Osteocyte (in vitro differentiated cells): ENCODE results near the gene ZNF79. TPM values are rescaled to one million over a fixed set of nuclear protein-coding genes. Genes with fewer than 3 reads are reported as not detected.

Source experiments
- DNase-seq: peaks from one replicate; pipeline ENCODE4 v3.0.0; 2021; ENCODE audit warnings: mixed read lengths; ENCODE audit not compliant: unreplicated experiment; ENCODE audit errors: extremely low spot score
- H3K27ac Mint-ChIP-seq: one replicate; pipeline ENCODE4 v1.8.0; 2021; ENCODE audit warnings: mild to moderate bottlenecking, mixed read lengths; ENCODE audit not compliant: unreplicated experiment
- H3K27me3 Mint-ChIP-seq: one replicate; pipeline ENCODE4 v1.8.0; 2021; ENCODE audit warnings: mixed read lengths; ENCODE audit not compliant: unreplicated experiment
- H3K36me3 Mint-ChIP-seq: one replicate; pipeline ENCODE4 v1.8.0; 2021; ENCODE audit warnings: mixed read lengths; ENCODE audit not compliant: unreplicated experiment
- H3K4me1 Mint-ChIP-seq: one replicate; pipeline ENCODE4 v1.8.0; 2021; ENCODE audit warnings: mixed read lengths; ENCODE audit not compliant: unreplicated experiment
- H3K4me3 Mint-ChIP-seq: one replicate; pipeline ENCODE4 v1.8.0; 2021; ENCODE audit warnings: mild to moderate bottlenecking, moderate library complexity, mixed read lengths; ENCODE audit not compliant: unreplicated experiment
- H3K9me3 Mint-ChIP-seq: one replicate; pipeline ENCODE4 v1.8.0; 2021; ENCODE audit warnings: mixed read lengths; ENCODE audit not compliant: unreplicated experiment
- CTCF ChIP-seq: fragments of 200-600 bp; sonication (generic); IDR thresholded peaks from 2 replicates; pipeline ENCODE4 v1.5.0; 2021; ENCODE audit warnings: antibody characterized with exemption, mild to moderate bottlenecking, moderate library complexity
- total RNA-seq: library from RNA; stranded (reverse); gene quantifications from 2 replicates; pipeline ENCODE4 v1.2.1, GENCODE V29; 2021

Gene ZNF79
- total RNA-seq, 1 donor from 2014 or later, result 9.0 TPM

GRCh38 chr9:127386249-127386648 lies 37.9 kb upstream of the ZNF79 start:
- H3K36me3 Mint-ChIP-seq, result no peaks in the 10 kb centered on the region
- peaks cover 15% of the 10 kb centered on the region for H3K4me1 Mint-ChIP-seq

GRCh38 chr9:127386981-127387380 lies 37.2 kb upstream of the ZNF79 start:
- Mint-ChIP-seq H3K36me3 (no peaks in the 10 kb centered on the region), H3K4me1 (peaks cover 15% of the 10 kb centered on the region), H3K4me3 (no peak overlapping the region), H3K9me3 (no peaks in the 10 kb centered on the region), H3K27me3 (peaks cover 7% of the 10 kb centered on the region), H3K27ac (no peak overlapping the region)
- DNase-seq, result no peak
- TF ChIP-seq CTCF, result no peak

More at GRCh38 chr9:127386249-127386648, 37.9 kb upstream of the ZNF79 start:
- Mint-ChIP-seq H3K9me3 (no peaks in the 10 kb centered on the region), H3K27ac (no peak overlapping the region), H3K27me3 (peaks cover 9% of the 10 kb centered on the region), H3K4me3 (no peak overlapping the region)
- TF ChIP-seq CTCF, result no peak
- no peak for DNase-seq

- Mint-ChIP-seq H3K9me3 (no peaks in the 10 kb centered on the region), H3K27me3 (peaks cover 7% of the 10 kb centered on the region), H3K4me3 (no peak overlapping the region), H3K36me3 (no peaks in the 10 kb centered on the region), H3K4me1 (peaks cover 15% of the 10 kb centered on the region), H3K27ac (peak overlapping the region; percentile 66)
- no peak for TF ChIP-seq CTCF
- DNase-seq, result no peak
Observed at GRCh38 chr9:127388037-127388855, 35.9 kb upstream of the ZNF79 start.

GRCh38 chr9:127388856-127389238 lies 35.3 kb upstream of the ZNF79 start:
- Mint-ChIP-seq H3K36me3 (no peaks in the 10 kb centered on the region), H3K27me3 (peaks cover 7% of the 10 kb centered on the region), H3K27ac (peak overlapping the region; percentile 66), H3K4me1 (peaks cover 17% of the 10 kb centered on the region), H3K4me3 (no peak overlapping the region), H3K9me3 (no peaks in the 10 kb centered on the region)
- no peak for TF ChIP-seq CTCF
- DNase-seq, result no peak

GRCh38 chr9:127389381-127390247 lies 34.6 kb upstream of the ZNF79 start:
- H3K27me3 Mint-ChIP-seq, result peaks cover 7% of the 10 kb centered on the region
- TF ChIP-seq CTCF, result no peak
- no peaks in the 10 kb centered on the region for H3K9me3 Mint-ChIP-seq
- no peak overlapping the region for H3K27ac Mint-ChIP-seq
- H3K4me1 Mint-ChIP-seq, result peaks cover 18% of the 10 kb centered on the region
- no peak overlapping the region for H3K4me3 Mint-ChIP-seq
- H3K36me3 Mint-ChIP-seq, result no peaks in the 10 kb centered on the region
- no peak for DNase-seq
